NCI-H2227 (cell line): ENCODE data around the gene ANO10.

Source experiments
- DNase-seq: peaks from one replicate; lab custom pipeline; 2025; ENCODE audit not compliant: unreplicated experiment; lab: John Stamatoyannopoulos, UW

ANO10 gene

DNA sequence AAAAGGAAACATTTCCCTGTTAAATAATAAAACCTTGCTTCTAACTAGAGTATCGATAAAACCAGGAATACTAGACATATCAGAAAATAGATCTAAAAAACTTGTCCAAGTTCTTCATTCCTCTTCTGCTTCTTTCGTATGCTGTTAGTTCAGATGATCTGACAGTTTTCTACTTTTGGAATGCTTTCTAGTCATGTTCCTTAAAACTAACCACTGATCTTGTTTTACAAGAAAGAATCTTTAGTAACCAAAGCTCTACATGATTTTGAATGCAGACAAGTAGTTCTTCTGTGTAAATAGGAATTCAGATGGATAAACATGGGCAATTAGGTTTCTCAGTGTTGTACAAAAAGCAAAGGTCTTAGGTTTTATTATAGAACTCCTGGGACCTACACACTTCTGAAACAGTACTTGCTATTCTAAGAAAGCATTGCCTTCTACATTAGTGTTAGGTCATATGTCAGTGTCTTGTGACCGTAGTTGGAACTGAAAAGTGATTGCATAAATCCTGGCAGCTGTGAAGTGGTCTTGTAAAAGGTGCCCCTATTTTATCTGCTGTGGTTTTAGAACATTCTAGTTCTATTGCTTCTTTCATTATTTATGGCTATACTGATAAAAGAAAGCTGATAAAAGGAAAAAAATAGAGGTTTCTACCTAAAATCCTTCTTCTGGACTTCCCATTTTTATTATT lies 294.8 kb downstream of the ANO10 start:
- DNase-seq: no peak

DNA sequence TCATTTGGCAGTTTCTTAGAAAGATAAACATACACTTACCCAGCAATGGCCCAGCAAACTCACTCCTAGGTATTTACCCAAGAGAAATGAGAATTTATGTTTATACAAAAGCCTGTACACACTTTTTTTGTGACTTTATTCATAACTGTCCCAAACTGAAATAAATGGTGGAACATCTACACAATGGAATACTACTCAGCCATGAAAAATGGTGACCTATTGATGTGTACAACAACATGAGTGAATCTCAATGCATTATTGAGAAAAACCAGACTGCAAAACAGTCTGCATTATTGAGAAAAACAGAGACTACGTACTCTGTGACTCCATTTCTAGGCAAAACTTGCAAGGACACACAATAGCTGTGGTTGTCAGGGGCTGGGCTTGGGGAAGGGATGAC lies 298.3 kb downstream of the ANO10 start:
- DNase-seq: no peak

- DNase-seq: no peak
Observed at GRCh38 chr3:43320288-43320687, 301.5 kb downstream of the ANO10 start.

- DNase-seq: no peak
Observed at GRCh38 chr3:43319794-43320193, 302.0 kb downstream of the ANO10 start.

GRCh38 chr3:43319376-43319775 lies 302.4 kb downstream of the ANO10 start:
- no peak for DNase-seq

GRCh38 chr3:43317461-43318316 lies 304.1 kb downstream of the ANO10 start:
- no peak for DNase-seq

- no peak for DNase-seq
Observed at GRCh38 chr3:43316783-43317460, 304.9 kb downstream of the ANO10 start.
